HG03442 (cell line): ENCODE measurements around the gene ABHD12.

ENCODE experiments used
- ATAC-seq: cut with Tn5 transposase; IDR thresholded peaks from one replicate; pipeline ENCODE4 v1.9.1; 2021; ENCODE audit warnings: mild to moderate bottlenecking, moderate library complexity; ENCODE audit not compliant: unreplicated experiment

Gene ABHD12

DNA sequence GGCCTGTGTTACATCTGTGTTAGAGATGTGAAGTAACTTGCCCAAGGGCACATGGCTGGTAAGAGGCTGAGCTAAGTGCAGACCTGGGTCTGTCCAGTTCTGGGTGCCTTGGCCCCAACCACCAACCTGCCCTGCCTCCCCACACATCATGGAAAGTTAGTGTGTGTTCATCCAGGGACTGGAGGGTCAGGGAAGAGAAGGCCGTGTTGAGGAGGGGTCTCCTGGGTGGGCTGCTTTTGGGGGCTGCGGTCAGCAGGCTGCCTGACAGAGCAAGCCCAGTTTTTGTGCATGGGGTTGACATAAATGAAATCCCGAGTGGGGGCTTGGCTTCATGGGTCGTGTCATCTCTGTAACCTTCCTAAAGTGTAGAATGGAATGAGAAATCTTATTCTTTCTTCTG lies 131.8 kb downstream of the ABHD12 start:
- ATAC-seq = no peak

DNA sequence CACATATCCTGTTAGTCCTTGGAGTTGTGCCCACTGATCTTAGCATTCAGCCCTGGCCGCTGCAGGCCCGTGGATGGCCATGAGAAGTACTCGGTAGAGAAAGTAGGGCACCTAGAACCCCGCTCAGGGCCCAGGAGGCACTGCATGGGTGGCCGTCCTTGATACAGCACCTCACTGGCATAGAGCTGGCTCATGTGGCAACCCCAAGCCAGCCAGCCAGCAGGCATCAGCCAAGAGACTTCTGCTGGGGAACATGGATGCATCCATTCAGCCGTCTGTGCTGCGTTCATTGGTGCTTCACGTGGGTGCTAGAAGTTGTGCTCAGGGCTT lies 132.2 kb downstream of the ABHD12 start:
- ATAC-seq = no peak

DNA sequence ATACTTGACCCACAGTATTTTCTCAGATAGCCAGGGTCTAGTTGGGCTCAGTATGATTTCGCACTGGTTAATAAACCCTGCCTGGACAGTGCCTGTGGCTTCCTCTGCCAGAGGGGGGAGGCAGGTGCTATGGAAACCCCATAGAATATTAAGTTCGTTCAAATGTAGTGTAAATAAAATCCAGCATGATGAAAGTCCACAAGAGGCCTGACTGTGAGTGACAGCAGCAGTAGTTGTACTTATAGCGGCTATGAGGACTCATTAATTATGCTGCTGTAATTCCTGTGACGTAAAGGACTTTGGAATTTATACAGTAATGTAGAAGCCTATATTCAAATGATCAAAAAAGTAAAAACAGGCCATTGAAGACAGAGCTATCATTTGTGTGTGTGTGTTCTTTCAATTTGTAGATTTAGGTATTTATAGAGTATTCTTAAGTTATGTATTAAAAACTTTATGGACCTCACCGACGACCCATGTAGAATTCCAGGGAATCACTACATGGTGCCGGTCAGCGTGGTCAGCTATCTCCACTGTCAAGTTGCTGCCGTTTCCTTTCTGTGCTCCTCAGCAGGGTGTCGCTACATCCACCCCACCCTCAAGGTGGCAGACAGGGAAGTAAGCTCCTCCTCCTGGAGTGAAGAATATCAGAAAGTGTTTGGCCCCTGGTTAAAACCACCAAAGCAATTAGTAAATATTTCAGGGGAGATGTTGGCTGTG lies 132.7 kb downstream of the ABHD12 start:
- ATAC-seq = no peak

DNA sequence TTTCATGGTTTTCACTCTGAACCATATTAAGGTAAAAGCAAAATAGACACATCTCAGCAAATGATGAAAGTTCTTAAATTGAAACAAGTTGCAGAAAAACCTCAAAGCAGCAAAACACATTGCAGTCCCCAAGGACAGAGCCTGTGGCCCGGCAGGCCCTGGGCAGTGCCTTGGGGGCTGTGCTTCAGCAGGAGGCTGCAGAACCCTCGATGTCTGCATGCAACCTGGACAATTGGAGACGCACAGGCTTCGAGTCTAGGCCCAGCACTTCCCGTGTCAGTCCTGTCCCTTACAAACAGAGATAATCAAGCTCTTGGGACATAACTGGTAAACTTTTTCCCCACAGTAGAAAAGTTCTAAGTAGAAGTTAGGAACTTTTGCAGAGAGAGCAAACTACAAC lies 133.5 kb downstream of the ABHD12 start:
- ATAC-seq = no peak

DNA sequence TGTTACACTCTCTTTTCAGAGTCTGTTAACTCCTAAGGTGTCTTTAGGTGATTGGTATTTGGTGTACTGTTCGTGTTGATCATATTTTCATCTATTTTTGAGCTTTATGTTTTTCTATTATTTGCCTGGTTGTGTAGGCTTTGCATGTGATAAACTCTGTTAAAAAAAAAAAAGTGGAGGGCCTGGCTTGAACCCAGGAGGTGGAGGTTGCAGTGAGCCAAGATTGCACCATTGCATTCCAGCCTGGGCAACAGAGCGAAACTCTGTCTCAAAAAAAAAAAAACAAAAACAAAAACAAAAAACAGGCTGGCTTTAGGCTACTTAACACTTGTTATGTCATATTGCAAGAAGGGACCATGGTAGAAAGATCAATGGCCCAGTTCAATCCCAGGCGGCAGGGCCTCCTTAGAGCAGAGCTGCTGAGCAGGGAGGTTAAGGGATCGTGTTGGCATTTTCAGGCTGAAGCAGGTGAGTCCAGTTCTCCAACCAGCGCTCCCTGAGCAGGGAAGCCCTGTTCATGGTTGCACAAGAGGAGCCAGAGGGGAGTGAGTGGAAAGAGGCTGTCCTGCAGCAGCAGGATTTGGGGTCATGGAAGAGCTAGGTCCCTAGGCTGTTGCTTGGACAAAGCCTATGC lies 134.3 kb downstream of the ABHD12 start:
- no peak for ATAC-seq

DNA sequence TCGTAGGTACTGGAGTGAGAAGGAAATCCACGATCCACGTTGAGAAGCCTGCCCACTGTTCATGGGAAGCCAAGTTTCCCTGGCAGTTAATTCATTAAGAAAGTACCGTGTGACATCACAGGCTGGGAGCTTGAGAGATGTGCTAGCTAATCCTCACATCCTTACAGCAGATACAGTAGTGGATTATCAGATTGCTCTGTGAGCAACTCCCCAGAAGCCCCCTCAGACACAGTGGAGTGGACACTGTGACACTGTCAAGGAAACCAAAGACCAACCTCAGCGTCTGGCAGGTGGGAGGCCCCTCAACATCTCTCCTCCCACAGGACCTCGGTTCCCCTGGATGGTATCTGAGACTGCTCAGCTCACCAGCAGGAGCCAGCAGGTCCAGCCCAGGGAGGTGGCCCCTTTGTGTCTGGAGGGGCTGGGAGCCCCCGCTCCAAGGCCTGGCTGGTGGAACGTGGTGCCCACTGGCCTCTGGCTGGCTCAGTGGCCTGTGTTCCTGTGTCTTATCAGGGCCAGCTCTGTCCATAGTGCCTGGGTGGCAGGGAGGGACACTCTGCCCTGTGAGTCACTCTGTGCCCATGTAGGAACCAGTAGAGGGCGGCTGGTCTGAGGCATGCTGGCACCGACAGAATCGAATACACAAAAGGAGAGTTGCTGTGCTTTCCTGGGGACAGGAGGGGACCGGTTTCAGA lies 135.5 kb downstream of the ABHD12 start:
- ATAC-seq = no peak

DNA sequence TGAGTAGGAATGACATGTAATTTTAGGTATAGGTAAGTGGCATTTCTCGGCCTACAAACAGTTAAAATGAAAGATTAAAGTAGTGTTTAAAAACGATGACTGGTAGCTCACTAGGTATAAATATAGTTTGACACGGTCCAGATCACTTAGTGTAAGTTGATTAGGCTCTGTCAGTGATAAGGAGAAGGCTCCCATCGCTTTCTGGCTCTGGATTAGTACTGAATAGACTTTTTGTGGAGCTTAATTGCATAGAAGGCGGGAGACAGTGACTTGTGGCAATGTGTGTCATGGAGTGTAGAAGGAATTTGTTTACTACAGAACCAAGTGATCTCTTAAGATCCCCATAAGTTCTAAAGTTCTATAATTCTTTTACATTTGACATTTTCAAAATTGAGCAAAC lies 136.1 kb downstream of the ABHD12 start:
- ATAC-seq = no peak

DNA sequence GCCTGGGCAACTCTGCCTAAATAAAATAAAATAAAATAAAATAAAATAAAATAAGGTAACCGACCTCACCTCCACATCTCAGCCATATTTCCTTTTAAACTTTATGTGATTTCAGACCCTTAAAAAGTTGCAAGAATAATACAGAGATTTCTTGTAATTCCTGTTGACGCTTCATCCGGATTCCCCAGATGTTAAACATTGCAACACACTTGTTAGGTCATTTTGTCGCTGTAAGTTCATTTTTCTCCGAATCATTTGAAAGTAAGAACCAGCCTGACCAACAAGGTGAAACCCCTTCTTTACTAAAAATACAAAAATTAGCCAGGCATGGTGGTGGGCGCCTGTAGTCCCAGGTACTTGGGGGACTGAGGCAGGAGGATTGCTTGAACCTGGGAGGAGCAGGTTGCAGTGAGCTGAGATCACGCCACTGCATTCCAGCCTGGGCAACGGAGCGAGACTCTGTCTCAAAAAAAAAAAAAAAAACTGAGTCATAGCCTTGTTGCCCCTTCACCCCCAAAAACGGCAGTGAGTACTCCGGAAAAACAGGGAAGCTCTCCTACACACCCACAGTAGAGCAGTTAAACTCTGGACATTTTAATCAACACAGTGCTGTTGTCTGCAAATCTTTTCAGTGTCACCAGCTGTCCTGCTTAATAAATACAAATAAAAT lies 136.9 kb downstream of the ABHD12 start:
- no peak for ATAC-seq

DNA sequence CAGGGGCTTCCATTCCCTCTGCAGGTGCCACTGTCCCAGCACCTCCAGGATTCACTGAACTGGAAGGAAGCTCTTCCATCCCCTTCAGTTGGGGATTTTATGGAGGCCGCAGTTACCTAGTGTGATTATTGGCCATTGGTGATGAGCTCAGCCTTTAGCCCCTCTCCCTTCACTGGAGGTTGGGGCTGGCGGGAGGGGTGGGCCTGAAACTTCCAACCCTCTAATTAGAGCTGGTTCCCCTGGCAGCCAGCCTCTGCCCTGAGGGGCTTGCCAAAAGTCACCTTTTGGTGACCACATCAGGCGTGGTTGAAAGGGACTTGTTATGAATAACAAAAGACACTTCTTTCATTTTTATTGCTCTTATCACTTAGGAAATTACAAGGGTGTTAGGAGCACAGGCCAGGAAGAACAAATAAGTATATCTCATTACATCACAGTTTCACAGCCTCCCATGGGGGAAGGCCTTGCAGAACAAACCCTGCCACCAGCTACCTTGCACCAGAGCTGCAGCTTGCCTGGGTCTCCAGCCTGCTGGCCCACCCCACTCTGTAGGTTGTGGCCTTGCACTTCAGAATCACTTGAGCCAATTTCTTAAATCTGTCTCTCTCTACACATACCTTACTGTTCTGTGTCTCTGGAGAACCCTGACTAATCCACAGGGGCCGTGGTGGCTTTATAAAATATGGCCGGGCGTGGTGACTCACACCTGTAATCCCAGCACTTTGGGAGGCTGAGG lies 137.8 kb downstream of the ABHD12 start:
- ATAC-seq = no peak

DNA sequence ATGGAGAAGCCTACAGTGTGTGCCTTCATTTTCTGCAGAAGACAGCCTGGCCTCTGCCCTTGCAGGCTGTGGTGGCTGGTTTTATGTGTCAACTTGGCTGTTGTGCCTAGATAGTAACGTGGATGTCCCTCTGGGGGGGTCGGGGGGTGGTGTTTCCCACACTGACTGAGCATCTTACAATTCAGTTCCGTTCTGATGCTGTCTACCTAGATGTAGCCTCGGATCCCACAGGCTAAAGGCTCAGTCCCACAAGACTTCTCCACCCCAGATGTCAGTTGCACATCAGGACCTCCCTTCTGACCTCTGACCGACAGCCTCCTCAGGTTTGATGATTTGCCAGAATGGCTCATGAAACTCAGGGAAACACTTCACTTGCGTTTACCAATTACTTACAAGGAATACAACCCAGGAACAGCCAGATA lies 138.4 kb downstream of the ABHD12 start:
- no peak for ATAC-seq

DNA sequence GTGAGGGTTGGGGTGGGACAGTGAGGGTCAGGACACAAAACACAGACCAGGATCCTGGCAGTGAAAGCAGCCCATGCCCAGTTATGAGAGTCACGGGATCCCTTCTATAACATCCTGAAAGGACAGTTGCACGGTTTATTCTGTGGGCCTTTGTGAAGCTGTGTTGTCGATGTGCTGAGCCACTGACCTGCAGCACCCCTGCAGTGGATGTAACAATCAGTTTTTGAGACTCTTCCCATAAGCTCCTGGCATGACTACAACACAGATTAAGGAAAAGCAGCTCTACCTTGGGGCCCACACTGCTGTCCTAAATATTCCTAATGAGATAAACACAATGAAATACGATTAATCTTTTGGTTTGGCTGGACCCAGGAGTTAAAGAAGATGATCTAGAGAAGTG lies 139.1 kb downstream of the ABHD12 start:
- no peak for ATAC-seq

DNA sequence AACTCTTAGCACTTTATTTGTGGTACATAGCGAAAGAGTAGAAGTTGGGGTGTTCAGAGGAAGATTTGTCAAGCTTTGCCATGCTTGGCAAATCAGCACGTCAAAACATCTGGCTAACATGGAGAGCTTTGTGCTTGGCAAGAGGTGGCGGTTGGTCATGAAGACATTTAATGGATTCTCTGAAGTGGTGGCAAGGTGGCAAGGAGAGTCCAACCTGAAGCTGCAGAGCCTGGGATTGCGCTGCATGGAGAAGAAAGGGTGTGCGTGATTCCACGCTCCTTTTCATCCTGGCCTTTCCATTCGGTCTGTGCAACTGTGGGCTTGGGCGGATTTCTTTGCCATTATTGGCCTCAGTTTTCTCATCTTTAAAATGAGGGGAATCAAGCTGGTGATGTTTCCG lies 139.6 kb downstream of the ABHD12 start:
- no peak for ATAC-seq

DNA sequence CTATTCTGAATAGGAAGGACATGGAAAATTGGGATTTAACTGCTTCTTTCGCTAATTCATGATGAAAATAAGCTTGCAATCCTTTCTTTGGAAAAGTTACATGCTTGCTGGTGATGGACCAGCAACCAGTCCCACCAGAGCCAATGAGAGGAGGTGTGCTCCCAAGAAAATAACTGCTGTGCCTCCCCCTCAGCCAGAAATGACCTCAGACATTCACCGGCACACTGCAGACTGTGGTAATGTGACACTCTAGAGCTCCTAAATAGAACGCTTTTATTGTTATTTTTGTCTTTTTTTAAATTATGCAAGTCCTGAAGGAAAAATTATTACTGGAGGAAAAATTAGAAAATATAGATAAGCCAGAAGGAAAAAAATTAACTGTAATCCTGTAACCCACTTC lies 140.1 kb downstream of the ABHD12 start:
- ATAC-seq = no peak
